Measurements from ENCODE around the gene ZNF862. TPM values are rescaled to one million over a fixed set of nuclear protein-coding genes. Genes with fewer than 3 reads are reported as not detected.

The ZNF862 gene
- total RNA-seq = 19.5 and 22.8 TPM in 2 replicates
- long read RNA-seq, partial matches to known transcripts = 5 of 8 reads
- long read RNA-seq, other reads (novel, unspliced or antisense) = 3 of 8 reads

DNA sequence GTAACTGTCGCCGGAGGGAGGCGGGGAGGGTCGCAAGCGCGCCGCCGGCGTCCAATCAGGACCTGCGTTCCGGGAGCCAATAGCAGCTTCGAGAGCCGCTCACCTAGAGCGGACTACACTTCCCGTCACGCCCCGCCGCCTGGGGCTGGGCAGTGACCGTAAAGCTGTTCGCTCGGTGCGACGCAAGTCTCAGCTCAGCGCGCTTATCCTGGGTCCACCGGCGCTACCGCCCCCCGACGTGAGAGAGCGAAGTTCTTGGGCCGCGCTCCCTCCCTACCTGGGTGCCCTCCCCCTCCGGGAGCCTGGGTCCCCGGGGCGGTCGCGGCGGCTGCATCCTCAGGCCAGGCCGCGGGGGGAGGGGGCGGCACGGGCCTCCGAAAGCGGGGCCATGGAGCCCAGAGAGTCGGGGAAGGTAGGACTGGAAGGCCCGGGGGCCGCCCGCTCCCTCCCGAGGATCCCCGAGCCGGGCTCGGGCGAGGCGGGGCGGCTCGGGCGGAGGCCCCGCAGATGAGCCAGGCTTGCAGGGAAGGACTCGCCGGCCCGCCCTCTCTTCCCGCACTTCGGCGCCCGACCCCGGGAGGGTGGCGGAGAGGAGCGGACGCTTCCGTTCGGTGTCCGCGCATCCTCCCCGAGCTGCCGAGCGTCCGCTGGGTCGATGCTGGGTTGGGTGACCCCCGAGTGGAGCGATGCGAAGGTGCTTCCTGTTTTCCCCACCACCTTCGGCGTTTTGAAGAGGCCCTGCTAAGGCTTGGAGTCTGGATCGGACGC, at the start of gene ZNF862:
Gene ZNF862, plus strand, starts transcription at position 152 of the 768 bp plus-strand sequence. Its CDS starts 237 bp downstream, at position 389.
- H3K27me3 Mint-ChIP-seq = peaks cover 27% of the 10 kb centered on the region
- peaks cover 11% of the 10 kb centered on the region for H3K4me1 Mint-ChIP-seq (ENCODE audit: low read depth)

GRCh38 chr7:149789101-149789500, 49.1 kb upstream of the ZNF862 start:
- DNase-seq (ENCODE audit: low spot score, unreplicated experiment) = no peak
- Mint-ChIP-seq H3K27me3 (peaks cover 35% of the 10 kb centered on the region), H3K36me3 (ENCODE audit: insufficient read depth) (no peaks in the 10 kb centered on the region), H3K4me1 (ENCODE audit: low read depth) (no peaks in the 10 kb centered on the region), H3K9me3 (ENCODE audit: low read depth) (no peaks in the 10 kb centered on the region), H3K4me3 (ENCODE audit: low read depth) (no peak overlapping the region), H3K27ac (no peak overlapping the region)
- TF ChIP-seq, protein P1, sequence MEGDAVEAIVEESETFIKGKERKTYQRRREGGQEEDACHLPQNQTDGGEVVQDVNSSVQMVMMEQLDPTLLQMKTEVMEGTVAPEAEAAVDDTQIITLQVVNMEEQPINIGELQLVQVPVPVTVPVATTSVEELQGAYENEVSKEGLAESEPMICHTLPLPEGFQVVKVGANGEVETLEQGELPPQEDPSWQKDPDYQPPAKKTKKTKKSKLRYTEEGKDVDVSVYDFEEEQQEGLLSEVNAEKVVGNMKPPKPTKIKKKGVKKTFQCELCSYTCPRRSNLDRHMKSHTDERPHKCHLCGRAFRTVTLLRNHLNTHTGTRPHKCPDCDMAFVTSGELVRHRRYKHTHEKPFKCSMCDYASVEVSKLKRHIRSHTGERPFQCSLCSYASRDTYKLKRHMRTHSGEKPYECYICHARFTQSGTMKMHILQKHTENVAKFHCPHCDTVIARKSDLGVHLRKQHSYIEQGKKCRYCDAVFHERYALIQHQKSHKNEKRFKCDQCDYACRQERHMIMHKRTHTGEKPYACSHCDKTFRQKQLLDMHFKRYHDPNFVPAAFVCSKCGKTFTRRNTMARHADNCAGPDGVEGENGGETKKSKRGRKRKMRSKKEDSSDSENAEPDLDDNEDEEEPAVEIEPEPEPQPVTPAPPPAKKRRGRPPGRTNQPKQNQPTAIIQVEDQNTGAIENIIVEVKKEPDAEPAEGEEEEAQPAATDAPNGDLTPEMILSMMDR (IDR thresholded peaks at IDR 0.05; ENCODE audit: unreplicated experiment) = no peak

More for the DNA sequence above, at the start of gene ZNF862:
- no peaks in the 10 kb centered on the region for H3K9me3 Mint-ChIP-seq (ENCODE audit: low read depth)
- H3K4me3 Mint-ChIP-seq (ENCODE audit: low read depth) = peak within 1 kb of the TSS; percentile 85
- no peaks in the 10 kb centered on the region for H3K36me3 Mint-ChIP-seq (ENCODE audit: insufficient read depth)
- TF ChIP-seq, protein P1 (IDR thresholded peaks at IDR 0.05; ENCODE audit: unreplicated experiment) = no peak
- peak; percentile 93 for DNase-seq (ENCODE audit: low spot score, unreplicated experiment)
- peak within 1 kb of the TSS; percentile 88 for H3K27ac Mint-ChIP-seq

DNA sequence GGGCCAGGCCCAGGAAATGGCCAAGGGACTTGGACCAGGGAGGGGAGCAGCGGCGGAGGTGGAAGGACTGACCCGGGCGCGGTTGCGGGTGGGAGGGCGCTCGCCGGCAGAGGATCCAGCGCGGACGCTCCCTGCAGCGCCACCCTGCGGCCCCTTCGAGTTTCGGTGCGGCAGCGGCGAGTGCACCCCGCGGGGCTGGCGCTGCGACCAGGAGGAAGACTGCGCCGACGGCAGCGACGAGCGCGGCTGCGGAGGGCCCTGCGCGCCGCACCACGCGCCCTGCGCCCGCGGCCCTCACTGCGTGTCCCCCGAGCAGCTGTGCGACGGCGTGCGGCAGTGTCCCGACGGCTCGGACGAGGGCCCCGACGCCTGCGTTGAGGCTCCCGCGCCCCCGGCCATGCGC, 48.0 kb upstream of the ZNF862 start:
- H3K27ac Mint-ChIP-seq = no peak overlapping the region
- TF ChIP-seq, protein P1 (IDR thresholded peaks at IDR 0.05; ENCODE audit: unreplicated experiment) = peak; percentile 78
- DNase-seq (ENCODE audit: low spot score, unreplicated experiment) = peak; percentile 70
- no peaks in the 10 kb centered on the region for H3K9me3 Mint-ChIP-seq (ENCODE audit: low read depth)
- peak overlapping the region; percentile 35 for H3K4me3 Mint-ChIP-seq (ENCODE audit: low read depth)
- H3K27me3 Mint-ChIP-seq = peaks cover 44% of the 10 kb centered on the region
- H3K36me3 Mint-ChIP-seq (ENCODE audit: insufficient read depth) = no peaks in the 10 kb centered on the region
- H3K4me1 Mint-ChIP-seq (ENCODE audit: low read depth) = no peaks in the 10 kb centered on the region

DNA sequence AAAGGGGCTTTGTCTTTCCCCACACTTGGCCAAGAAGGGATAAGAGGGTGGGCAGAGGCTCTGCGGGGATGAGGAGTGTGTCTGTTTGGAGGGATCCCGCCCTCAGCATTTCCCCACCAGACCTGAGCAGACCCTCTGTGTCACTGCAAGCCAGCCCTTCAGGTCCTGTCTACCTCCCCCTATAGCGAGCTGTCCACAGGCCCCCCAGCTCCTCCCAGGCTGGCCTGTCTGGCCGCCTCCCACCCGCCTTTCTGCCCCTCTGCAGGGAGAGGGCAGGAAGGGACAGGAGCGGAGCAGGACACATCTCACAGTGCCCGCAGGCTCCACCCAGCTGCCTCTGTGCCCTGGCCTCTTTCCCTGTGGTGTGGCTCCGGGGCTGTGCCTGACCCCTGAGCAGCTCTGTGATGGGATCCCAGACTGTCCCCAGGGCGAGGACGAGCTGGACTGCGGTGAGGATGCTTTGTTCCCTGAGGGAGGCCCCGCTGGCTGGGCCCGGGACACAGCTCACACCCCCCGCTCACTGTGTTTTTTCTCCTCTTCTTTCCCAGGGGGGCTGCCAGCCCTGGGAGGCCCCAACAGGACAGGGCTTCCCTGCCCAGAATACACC, 47.3 kb upstream of the ZNF862 start:
- no peaks in the 10 kb centered on the region for H3K9me3 Mint-ChIP-seq (ENCODE audit: low read depth)
- no peaks in the 10 kb centered on the region for H3K36me3 Mint-ChIP-seq (ENCODE audit: insufficient read depth)
- no peak for DNase-seq (ENCODE audit: low spot score, unreplicated experiment)
- peaks cover 44% of the 10 kb centered on the region for H3K27me3 Mint-ChIP-seq
- H3K27ac Mint-ChIP-seq = no peak overlapping the region
- H3K4me1 Mint-ChIP-seq (ENCODE audit: low read depth) = no peaks in the 10 kb centered on the region
- no peak overlapping the region for H3K4me3 Mint-ChIP-seq (ENCODE audit: low read depth)
- TF ChIP-seq, protein P1 (IDR thresholded peaks at IDR 0.05; ENCODE audit: unreplicated experiment) = no peak

GRCh38 chr7:149791411-149792219, 46.6 kb upstream of the ZNF862 start:
- Mint-ChIP-seq H3K27me3 (peaks cover 39% of the 10 kb centered on the region), H3K27ac (no peak overlapping the region), H3K4me3 (ENCODE audit: low read depth) (no peak overlapping the region), H3K36me3 (ENCODE audit: insufficient read depth) (no peaks in the 10 kb centered on the region), H3K4me1 (ENCODE audit: low read depth) (no peaks in the 10 kb centered on the region), H3K9me3 (ENCODE audit: low read depth) (no peaks in the 10 kb centered on the region)
- TF ChIP-seq, protein P1 (IDR thresholded peaks at IDR 0.05; ENCODE audit: unreplicated experiment) = no peak
- DNase-seq (ENCODE audit: low spot score, unreplicated experiment) = no peak

Data from progenitor cell of endocrine pancreas (in vitro differentiated cells).